K562 (cell line): Measurements from ENCODE around the gene INKA2. TPM values are rescaled to one million over a fixed set of nuclear protein-coding genes. Genes with fewer than 3 reads are reported as not detected.
A peak's percentile ranks its signal among the peaks of the same experiment; 100 is the strongest.

Source experiments
- ATAC-seq: fragments of 200-7000 bp; cut with Tn5 transposase; 3 replicates; pipeline ENCODE4 v1.9.1; 2020; ENCODE audit warnings: moderate library complexity
- BruUV-seq: library from RNA; stranded (reverse); fragments of 400-500 nt; replicated peaks from 2 replicates; lab custom pipeline; 2021; lab: Mats Ljungman, UMichigan
- CTCF ChIA-PET: fragments of 300-600 bp; formaldehyde crosslinking; extraction: SDS; loops from one replicate; lab custom pipeline; 2021; ENCODE audit warnings: low intra/inter-chr PET ratio; lab: Yijun Ruan, JAX
- POLR2A ChIA-PET: fragments of 300-600, 350-650 bp; sonication (Branson Sonifier 250); formaldehyde crosslinking; extraction: SDS; loops from one replicate; lab custom pipeline; 2021; ENCODE audit warnings: antibody characterized with exemption, inconsistent platforms; lab: Yijun Ruan, JAX
- DNase-seq, 4 experiments: peaks; one replicate each; pipeline versions ENCODE4 v3.0.0 to v3.0.0-alpha.2; 2011 to 2018; ENCODE audit warnings: low spot score in 3 of 4, mixed read lengths in 3 of 4; ENCODE audit errors: extremely low read depth in 1 of 4
- FAIRE-seq: peaks from 2 replicates; lab custom pipeline; 2011; peaks lifted over from hg19 to GRCh38; lab: Jason Lieb, UNC
- H2AFZ ChIP-seq: 2 replicates; pipeline ENCODE4 v1.6.0; 2011; ENCODE audit warnings: low read depth, low read length, control low read depth, inconsistent platforms
- H3K27ac ChIP-seq: fragments of 200-600 bp; 3 replicates; pipeline ENCODE4 v1.8.0; 2011; ENCODE audit warnings: low read depth, mild to moderate bottlenecking, control low read depth, inconsistent platforms, low read length, moderate library complexity, mixed read lengths; ENCODE audit errors: extremely low read depth
- H3K27me3 ChIP-seq, 2 experiments: fragments of 300-600 bp in 1 of 2; 2 replicates in 1 of 2; 3 replicates in 1 of 2; pipeline versions ENCODE4 v1.6.0 to v1.8.0; 2011; ENCODE audit warnings: inconsistent platforms in 2 of 2, low read length in 2 of 2, mild to moderate bottlenecking in 1 of 2, mixed read lengths in 1 of 2, moderate library complexity in 1 of 2; ENCODE audit not compliant: control insufficient read depth in 2 of 2, insufficient read depth in 2 of 2
- H3K36me3 ChIP-seq: fragments of 300-600 bp; 3 replicates; pipeline ENCODE4 v1.8.0; 2011; ENCODE audit warnings: mild to moderate bottlenecking, low read length, inconsistent platforms; ENCODE audit not compliant: control insufficient read depth, insufficient read depth
- H3K4me1 ChIP-seq, 2 experiments: fragments of 200-600 bp in 1 of 2; replicated peaks in 1 of 2; 2 replicates in 1 of 2; 3 replicates in 1 of 2; pipeline versions ENCODE4 v1.5.1 to v1.8.0; 2011; ENCODE audit warnings: inconsistent platforms in 2 of 2, low read length in 2 of 2, mild to moderate bottlenecking in 1 of 2, mixed read lengths in 1 of 2, moderate library complexity in 1 of 2; ENCODE audit not compliant: control insufficient read depth in 2 of 2, insufficient read depth in 2 of 2
- H3K4me2 ChIP-seq: 2 replicates; pipeline ENCODE4 v1.6.1; 2011; ENCODE audit warnings: low read length, control low read depth, inconsistent platforms, mixed read lengths; ENCODE audit not compliant: insufficient read depth
- H3K4me3 ChIP-seq: fragments of 200-600 bp; sonication (generic), shearing (Covaris generic); 2 replicates; pipeline ENCODE4 v1.5.1; 2016; ENCODE audit warnings: control low read depth, inconsistent platforms
- H3K79me2 ChIP-seq: fragments of 200-600 bp; 3 replicates; pipeline ENCODE4 v1.8.0; 2011; ENCODE audit warnings: low read length, inconsistent platforms; ENCODE audit not compliant: control insufficient read depth, insufficient read depth
- H3K9ac ChIP-seq, 2 experiments: 2 replicates each; pipeline versions ENCODE4 v1.6.0 to v1.6.1; 2011; ENCODE audit warnings: low read depth in 2 of 2, low read length in 2 of 2, control low read depth in 1 of 2, inconsistent platforms in 1 of 2, mild to moderate bottlenecking in 1 of 2, mixed read lengths in 1 of 2; ENCODE audit not compliant: insufficient read depth in 1 of 2
- H3K9me1 ChIP-seq: one replicate; pipeline ENCODE4 v1.6.0; 2011; ENCODE audit warnings: inconsistent platforms, mild to moderate bottlenecking, low read length, moderate library complexity; ENCODE audit not compliant: control insufficient read depth, insufficient read depth
- H3K9me3 ChIP-seq: replicated peaks from 2 replicates; pipeline ENCODE4 v1.5.1; 2011; ENCODE audit warnings: low read depth, low read length, inconsistent platforms; ENCODE audit not compliant: control insufficient read depth, insufficient read depth
- H4K20me1 ChIP-seq: replicated peaks from 2 replicates; pipeline ENCODE4 v1.6.1; 2011; ENCODE audit warnings: low read length, inconsistent platforms, mixed read lengths; ENCODE audit not compliant: control insufficient read depth, insufficient read depth
- CHD7 ChIP-seq: fragments of 200-600 bp; sonication (generic); IDR thresholded peaks from one replicate; pipeline ENCODE4 v1.6.1; 2012; ENCODE audit warnings: mild to moderate bottlenecking, low read depth, low read length, inconsistent platforms
- FOXK1 ChIP-seq: sonication (generic); formaldehyde crosslinking; IDR thresholded peaks from 2 replicates; pipeline ENCODE4 v1.8.0; 2022; ENCODE audit warnings: missing genetic modification reagents, mild to moderate bottlenecking, borderline replicate concordance
- KDM5B ChIP-seq: fragments of 200-600 bp; sonication (generic); IDR thresholded peaks from 2 replicates; pipeline ENCODE4 v1.6.1; 2012; ENCODE audit warnings: low read depth, mild to moderate bottlenecking, moderate library complexity, low read length, control low read depth, inconsistent platforms; ENCODE audit not compliant: insufficient replicate concordance
- MCM7 ChIP-seq, 2 experiments: fragments of 450-650 bp; IDR thresholded peaks; 2 replicates each; pipeline ENCODE4 v1.6.1; 2016 to 2018
- MYC ChIP-seq, 2 experiments: fragments of 250-450 bp in 1 of 2; sonication (Bioruptor Pico) in 1 of 2; IDR thresholded peaks; 2 replicates each; pipeline versions ENCODE4 v1.5.1 to v1.6.1; 2012 to 2021; ENCODE audit warnings: low read depth in 2 of 2, borderline replicate concordance in 1 of 2, improper control_type of control experiment in 1 of 2, low read length in 1 of 2, mild to moderate bottlenecking in 1 of 2, moderate library complexity in 1 of 2
- MYNN ChIP-seq, 2 experiments: sonication (generic); formaldehyde crosslinking in 1 of 2; IDR thresholded peaks; 2 replicates each; pipeline versions ENCODE4 v1.5.0 to v1.6.1; 2016 to 2020; ENCODE audit warnings: antibody characterized with exemption in 1 of 2, missing genetic modification reagents in 1 of 2
- ZBTB17 ChIP-seq: fragments of 450-650 bp; formaldehyde crosslinking; IDR thresholded peaks from 2 replicates; pipeline ENCODE4 v1.4.0; 2020; ENCODE audit warnings: mild to moderate bottlenecking
- ZNF384 ChIP-seq: IDR thresholded peaks from 2 replicates; pipeline ENCODE4 v1.6.1; 2012; ENCODE audit warnings: low read depth, low read length, improper control_type of control experiment
- ZNF76 ChIP-seq: fragments of 250-450 bp; sonication (Bioruptor Pico); IDR thresholded peaks from 2 replicates; pipeline ENCODE4 v1.4.0; 2020; ENCODE audit warnings: mild to moderate bottlenecking, moderate library complexity, borderline replicate concordance
- WGBS: fragments of 100-300 bp; shearing (Covaris generic); methylation state at CpG from one replicate; pipeline ENCODE4 v1.1.6; 2016; ENCODE audit warnings: low coverage, mixed read lengths; ENCODE audit not compliant: insufficient coverage; ENCODE audit errors: missing lambda C conversion rate; 5-methylcytosine and 5-hydroxymethylcytosine counted together
- in situ Hi-C: fragments of 300-500 bp; cut with MboI; formaldehyde crosslinking; loops from 4 replicates; pipeline ENCODE4 v1.15.0; 2018; ENCODE audit warnings: inconsistent platforms, mixed read lengths
- intact Hi-C: fragments of 100-400 bp; cut with micrococcal nuclease; formaldehyde crosslinking; loops from 2 replicates; pipeline ENCODE4 v1.14.2; 2022
- polyA plus RNA-seq, 8 experiments: library from polyadenylated mRNA; depleted of rRNA in 4 of 8; stranded (reverse) in 5 of 8; unstranded in 3 of 8; fragments of >200 nt; fragmentation: Nextera tagmentation in 2 of 8; fragmentation: Illumina TruSeq in 1 of 8; extraction: Ambion mirVana in 2 of 8; extraction: Trizol in 1 of 8; gene quantifications; 2 replicates each; pipeline versions ENCODE4 v1.2.1 to v1.2.3, GENCODE V29; 2011 to 2014; ENCODE audit warnings: inconsistent platforms in 1 of 8, missing spikeins in 1 of 8
- total RNA-seq, 7 experiments: library from RNA; depleted of rRNA in 6 of 7; stranded (reverse); fragments of >200 nt in 6 of 7; fragmentation: Illumina TruSeq in 2 of 7; extraction: Trizol in 2 of 7; gene quantifications; 2 replicates each; pipeline versions ENCODE4 v1.2.1 to v1.2.3, GENCODE V29; 2011 to 2021; ENCODE audit warnings: low replicate concordance in 1 of 7

INKA2 gene
- total and polyA plus RNA-seq, 9 of the 15 experiments (the other 6 are each of a cell fraction or from before 2014, with no cell fraction given) = 0.04 to 1.4 (median 0.26) TPM; not detected in 1

- in situ Hi-C loops = no loop called here
- Histone ChIP-seq H3K9me3 (no peaks in the 10 kb centered on the region), H3K4me2 (no peak overlapping the region), H3K27ac (no peak overlapping the region), H3K9ac (no peak overlapping the region), H3K4me3 (no peak overlapping the region), H3K9me1 (no peaks in the 10 kb centered on the region), H3K4me1 (no peaks in the 10 kb centered on the region), H3K36me3 (no peaks in the 10 kb centered on the region), H4K20me1 (no peaks in the 10 kb centered on the region), H3K79me2 (no peaks in the 10 kb centered on the region), H2AFZ (no peak overlapping the region), H3K27me3 (peaks cover 19 to 30% of the 10 kb centered on the region in 2 experiments; a peak in 4 of 5 replicates)
- BruUV-seq = no TSS peak
- ChIA-PET CTCF (interaction anchor here (0.7 kb wide), 1 partner anchor 1011 kb away, joined by 3 read pairs; no protein-coding TSS in a partner anchor), POLR2A (interaction anchor here (0.8 to 0.9 kb wide), 2 partner anchors 8 to 10 kb away, joined by 3 read pairs; no protein-coding TSS in a partner anchor)
- intact Hi-C loops = no loop called here
- 0% methylated on average over 1 of the region's 1 CpG for WGBS
- no peak for ATAC-seq
- DNase-seq = no peak
- FAIRE-seq = peak; percentile 32
- TF ChIP-seq MCM7 (IDR thresholded peaks at IDR 0.05) (no peak), MYNN (IDR thresholded peaks at IDR 0.05) (no peak), MYNN (CRISPR knock-in tag; IDR thresholded peaks at IDR 0.05) (no peak), MYC (IDR thresholded peaks at IDR 0.05; ENCODE audit: low read depth, low read length) (no peak), MYC (CRISPR knock-in tag; IDR thresholded peaks at IDR 0.05; ENCODE audit: borderline replicate concordance, low read depth) (no peak), ZNF76 (CRISPR knock-in tag) (no peak), ZBTB17 (CRISPR knock-in tag) (no peak), KDM5B (no peak), CHD7 (no peak), ZNF384 (no peak), FOXK1 (CRISPR knock-in tag) (no peak)
Measured at GRCh38 chr1:111777301-111777700, 38.1 kb upstream of the INKA2 start.
